Peyer's patch (tissue), 4 donors: ENCODE measurements around the gene ELANE.

Source experiments
- CTCF ChIP-seq, 6 experiments: fragments of 450-650 bp in 4 of 6; fragments of 200-600 bp in 2 of 6; sonication (generic) in 1 of 6; IDR thresholded peaks; one replicate each; pipeline ENCODE4 v1.5.1; 2017 to 2019; ENCODE audit warnings: antibody characterized with exemption in 6 of 6, mild to moderate bottlenecking in 3 of 6, moderate library complexity in 1 of 6
- POLR2A ChIP-seq, 2 donors: fragments of 450-650 bp; IDR thresholded peaks; one replicate each; pipeline ENCODE4 v1.5.1; 2017; ENCODE audit warnings: antibody characterized with exemption in 2 of 2, mild to moderate bottlenecking in 2 of 2, moderate library complexity in 2 of 2

GRCh38 chr19:805166-805551, 46.9 kb upstream of the ELANE start:
- TF ChIP-seq POLR2A (IDR thresholded peaks at IDR 0.05) (no peak), CTCF (IDR thresholded peaks at IDR 0.05) (peak in 1 of 6 experiments; percentile 29)
